ENCODE data around the gene ESRRA. TPM values are rescaled to one million over a fixed set of nuclear protein-coding genes. Genes with fewer than 3 reads are reported as not detected.

ESRRA gene
- total RNA-seq, 1 donor from 2014 or later, result 28.1 TPM

GRCh38 chr11:64268025-64268892, 37.1 kb upstream of the ESRRA start:
- H3K4me3 Mint-ChIP-seq (ENCODE audit: low read depth), result peak overlapping the region; percentile 98
- peaks cover 2% of the 10 kb centered on the region for H3K36me3 Mint-ChIP-seq (ENCODE audit: insufficient read depth)
- DNase-seq (ENCODE audit: low spot score, unreplicated experiment), result no peak
- peaks cover 12% of the 10 kb centered on the region for H3K4me1 Mint-ChIP-seq (ENCODE audit: low read depth)
- H3K27ac Mint-ChIP-seq, result peak overlapping the region; percentile 90
- no peaks in the 10 kb centered on the region for H3K27me3 Mint-ChIP-seq
- H3K9me3 Mint-ChIP-seq (ENCODE audit: low read depth), result no peaks in the 10 kb centered on the region
- TF ChIP-seq, protein P1, sequence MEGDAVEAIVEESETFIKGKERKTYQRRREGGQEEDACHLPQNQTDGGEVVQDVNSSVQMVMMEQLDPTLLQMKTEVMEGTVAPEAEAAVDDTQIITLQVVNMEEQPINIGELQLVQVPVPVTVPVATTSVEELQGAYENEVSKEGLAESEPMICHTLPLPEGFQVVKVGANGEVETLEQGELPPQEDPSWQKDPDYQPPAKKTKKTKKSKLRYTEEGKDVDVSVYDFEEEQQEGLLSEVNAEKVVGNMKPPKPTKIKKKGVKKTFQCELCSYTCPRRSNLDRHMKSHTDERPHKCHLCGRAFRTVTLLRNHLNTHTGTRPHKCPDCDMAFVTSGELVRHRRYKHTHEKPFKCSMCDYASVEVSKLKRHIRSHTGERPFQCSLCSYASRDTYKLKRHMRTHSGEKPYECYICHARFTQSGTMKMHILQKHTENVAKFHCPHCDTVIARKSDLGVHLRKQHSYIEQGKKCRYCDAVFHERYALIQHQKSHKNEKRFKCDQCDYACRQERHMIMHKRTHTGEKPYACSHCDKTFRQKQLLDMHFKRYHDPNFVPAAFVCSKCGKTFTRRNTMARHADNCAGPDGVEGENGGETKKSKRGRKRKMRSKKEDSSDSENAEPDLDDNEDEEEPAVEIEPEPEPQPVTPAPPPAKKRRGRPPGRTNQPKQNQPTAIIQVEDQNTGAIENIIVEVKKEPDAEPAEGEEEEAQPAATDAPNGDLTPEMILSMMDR (IDR thresholded peaks at IDR 0.05; ENCODE audit: unreplicated experiment), result no peak

DNA sequence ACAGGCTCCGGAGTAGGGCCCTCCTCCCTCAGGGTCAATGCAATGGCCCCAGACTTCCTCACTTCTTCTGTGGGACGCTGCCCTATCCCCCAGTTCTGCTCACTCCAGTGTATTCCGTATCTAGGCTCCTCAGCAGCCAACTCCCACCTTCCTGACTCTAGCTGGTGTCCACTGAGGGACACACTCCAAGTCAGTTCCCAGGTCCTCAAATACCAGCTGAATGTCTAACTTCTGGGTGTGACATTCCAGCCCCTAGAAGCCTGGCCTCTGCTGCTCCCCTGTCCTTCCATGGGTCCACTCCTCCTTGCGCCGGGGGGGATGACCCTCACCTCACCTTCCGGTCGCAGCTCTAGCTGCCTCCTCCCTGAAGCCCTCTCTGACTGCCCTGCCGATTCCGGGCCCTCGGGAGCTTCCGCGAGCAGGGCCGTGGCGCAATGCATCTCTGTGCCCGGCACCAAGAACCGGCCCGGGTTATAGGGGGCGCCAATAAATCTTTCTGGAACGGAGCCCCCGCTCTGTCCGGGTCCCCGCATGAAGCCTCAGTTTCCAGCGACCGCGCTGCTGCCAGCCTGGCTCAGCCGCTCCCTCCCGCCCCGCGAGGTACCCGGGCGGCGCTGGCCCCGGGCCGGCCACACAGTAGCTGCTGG, 36.3 kb upstream of the ESRRA start:
- peak overlapping the region; percentile 98 for H3K4me3 Mint-ChIP-seq (ENCODE audit: low read depth)
- H3K9me3 Mint-ChIP-seq (ENCODE audit: low read depth), result no peaks in the 10 kb centered on the region
- peak overlapping the region; percentile 90 for H3K27ac Mint-ChIP-seq
- no peak for DNase-seq (ENCODE audit: low spot score, unreplicated experiment)
- peaks cover 2% of the 10 kb centered on the region for H3K36me3 Mint-ChIP-seq (ENCODE audit: insufficient read depth)
- TF ChIP-seq, protein P1 (IDR thresholded peaks at IDR 0.05; ENCODE audit: unreplicated experiment), result no peak
- H3K4me1 Mint-ChIP-seq (ENCODE audit: low read depth), result peaks cover 12% of the 10 kb centered on the region
- H3K27me3 Mint-ChIP-seq, result no peaks in the 10 kb centered on the region

- peaks cover 2% of the 10 kb centered on the region for H3K36me3 Mint-ChIP-seq (ENCODE audit: insufficient read depth)
- peak overlapping the region; percentile 98 for H3K4me3 Mint-ChIP-seq (ENCODE audit: low read depth)
- peak overlapping the region; percentile 99 for H3K27ac Mint-ChIP-seq
- TF ChIP-seq, protein P1 (IDR thresholded peaks at IDR 0.05; ENCODE audit: unreplicated experiment), result peak; percentile 19
- H3K27me3 Mint-ChIP-seq, result no peaks in the 10 kb centered on the region
- peak; percentile 91 for DNase-seq (ENCODE audit: low spot score, unreplicated experiment)
- H3K9me3 Mint-ChIP-seq (ENCODE audit: low read depth), result no peaks in the 10 kb centered on the region
- peaks cover 12% of the 10 kb centered on the region for H3K4me1 Mint-ChIP-seq (ENCODE audit: low read depth)
These were observed 35.6 kb upstream of the ESRRA start for GRCh38 chr11:64269540-64270220.

DNA sequence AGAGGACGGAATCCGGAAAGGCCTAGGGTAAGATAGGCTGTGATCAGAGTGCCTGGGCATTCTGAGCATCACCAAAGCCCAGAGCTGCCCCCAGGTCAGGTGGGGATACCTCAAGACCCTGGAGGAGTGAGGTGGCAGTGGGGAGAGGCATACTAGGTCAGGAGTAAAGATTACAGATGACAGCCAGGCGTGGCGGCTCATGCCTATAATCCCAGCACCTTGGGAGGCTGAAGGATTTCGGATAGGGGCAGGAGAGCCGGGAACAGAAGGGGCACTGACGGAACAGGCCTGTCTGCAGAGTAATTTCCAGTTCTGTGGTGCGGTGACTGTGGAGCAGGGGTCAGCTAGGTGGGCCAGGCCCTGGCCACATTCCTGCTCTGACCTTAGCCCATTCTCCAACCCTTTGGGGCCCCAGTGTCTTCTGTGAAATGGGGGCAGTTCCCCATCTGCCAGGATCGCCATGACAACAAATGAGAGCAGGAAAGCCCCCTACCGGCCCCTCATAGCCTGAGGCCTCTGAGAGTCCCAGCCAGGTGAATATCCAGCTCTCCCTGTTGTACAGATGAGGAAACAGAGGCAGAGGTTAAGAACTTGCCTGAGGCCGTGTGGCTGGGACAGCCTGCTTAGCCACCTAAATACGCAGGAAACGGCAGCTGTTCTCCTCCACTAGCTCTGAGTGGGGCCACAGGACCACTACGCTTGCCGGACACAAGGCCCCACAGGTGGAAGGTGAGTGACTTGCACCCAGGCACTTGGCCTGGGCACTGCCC, 30.1 kb upstream of the ESRRA start:
- Mint-ChIP-seq H3K4me3 (ENCODE audit: low read depth) (no peak overlapping the region), H3K27me3 (no peaks in the 10 kb centered on the region), H3K27ac (no peak overlapping the region), H3K9me3 (ENCODE audit: low read depth) (no peaks in the 10 kb centered on the region), H3K36me3 (ENCODE audit: insufficient read depth) (peaks cover 7% of the 10 kb centered on the region), H3K4me1 (ENCODE audit: low read depth) (peaks cover 6% of the 10 kb centered on the region)
- TF ChIP-seq, protein P1 (IDR thresholded peaks at IDR 0.05; ENCODE audit: unreplicated experiment), result no peak
- DNase-seq (ENCODE audit: low spot score, unreplicated experiment), result no peak
